Large intestine (tissue), 3 donors: ENCODE measurements around the gene MYOM3. TPM values are rescaled to one million over a fixed set of nuclear protein-coding genes. Genes with fewer than 3 reads are reported as not detected.
"Not testable (repeated sequence)": the region's sequence is repeated elsewhere in the genome, so short reads cannot be mapped to it uniquely, and the experiment has no call there.

ENCODE experiments used
- DNase-seq, 2 donors: peaks; one replicate each; pipeline versions ENCODE4 v3.0.0 to v3.0.0-alpha.2; 2013
- H3K27ac ChIP-seq: one replicate; pipeline ENCODE4 v1.5.1; 2013; ENCODE audit warnings: low read length
- H3K27me3 ChIP-seq: 2 replicates; pipeline ENCODE4 v1.6.1; 2013; ENCODE audit warnings: low read length; ENCODE audit not compliant: control insufficient read depth, insufficient read depth
- H3K36me3 ChIP-seq: 2 replicates; pipeline ENCODE4 v1.6.1; 2013; ENCODE audit warnings: low read length; ENCODE audit not compliant: control insufficient read depth, insufficient read depth
- H3K4me1 ChIP-seq: one replicate; pipeline ENCODE4 v1.6.1; 2013; ENCODE audit warnings: low read length; ENCODE audit not compliant: control insufficient read depth, insufficient read depth
- H3K4me3 ChIP-seq: one replicate; pipeline ENCODE4 v1.5.1; 2013; ENCODE audit warnings: low read length
- H3K9me3 ChIP-seq: one replicate; pipeline ENCODE4 v1.6.1; 2013; ENCODE audit warnings: mild to moderate bottlenecking, low read depth, low read length, moderate library complexity; ENCODE audit not compliant: control insufficient read depth
- WGBS: methylation state at CpG from one replicate; pipeline ENCODE4 v1.1.5; 2013; ENCODE audit warnings: low lambda C conversion rate; ENCODE audit not compliant: insufficient coverage; 5-methylcytosine and 5-hydroxymethylcytosine counted together
- polyA plus RNA-seq: library from polyadenylated mRNA; unstranded; fragments of 120-200 nt; gene quantifications from one replicate; pipeline ENCODE4 v1.2.1, GENCODE V29; 2013

The MYOM3 gene
- polyA plus RNA-seq, 1 donor, result 69.5 TPM

DNA sequence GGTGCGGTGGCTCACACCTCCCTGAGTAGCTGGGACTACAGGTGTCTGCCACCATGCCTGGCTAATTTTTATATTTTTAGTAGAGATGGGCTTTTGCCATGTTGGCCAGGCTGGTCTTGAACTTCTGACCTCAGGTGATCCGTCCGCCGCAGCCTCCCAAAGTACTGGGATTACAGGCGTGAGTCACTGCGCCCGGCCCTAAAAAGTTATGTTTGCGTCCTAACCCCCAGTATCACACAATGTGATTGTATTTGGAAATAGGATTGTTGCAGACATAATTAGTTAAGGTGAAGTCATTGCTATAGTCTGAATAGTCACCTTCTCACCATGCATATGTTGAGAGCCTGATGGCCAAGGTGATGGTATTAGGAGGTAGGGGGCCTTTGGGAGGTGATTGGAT lies 99.1 kb downstream of the MYOM3 start:
- H3K27ac ChIP-seq, H3K36me3 ChIP-seq, DNase-seq, H3K4me3 ChIP-seq, H3K27me3 ChIP-seq, H3K9me3 ChIP-seq: not testable (repeated sequence)
- H3K4me1 ChIP-seq, result peaks cover 63% of the 10 kb centered on the region
- WGBS, result no CpG with 5 or more reads among the region's 8 CpGs

DNA sequence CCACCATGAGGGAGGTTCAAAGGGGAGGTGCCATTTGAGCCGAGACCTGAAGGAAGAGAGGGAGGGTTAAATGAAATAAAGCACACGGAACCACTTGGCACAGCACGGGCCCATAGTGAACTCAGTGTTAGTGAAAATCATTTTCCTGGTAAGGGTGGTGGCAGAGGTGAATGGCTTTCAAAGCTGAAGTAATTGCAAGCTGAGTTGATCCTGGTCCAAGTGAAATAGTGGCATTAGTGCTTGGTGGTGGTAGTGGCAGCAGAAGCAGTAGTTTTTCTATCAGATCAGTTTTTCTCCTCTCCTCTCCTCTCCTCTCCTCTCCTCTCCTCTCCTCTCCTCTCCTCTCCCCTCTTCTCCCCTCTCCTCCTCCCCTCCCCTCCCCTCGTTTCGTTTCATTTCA lies 101.3 kb downstream of the MYOM3 start:
- WGBS, result no CpG with 5 or more reads among the region's 5 CpGs
- Histone ChIP-seq H3K9me3 (no peaks in the 10 kb centered on the region), H3K4me3 (no peak overlapping the region), H3K4me1 (peaks cover 42% of the 10 kb centered on the region), H3K27me3 (no peaks in the 10 kb centered on the region), H3K27ac (no peak overlapping the region), H3K36me3 (no peaks in the 10 kb centered on the region)
- no peak for DNase-seq

DNA sequence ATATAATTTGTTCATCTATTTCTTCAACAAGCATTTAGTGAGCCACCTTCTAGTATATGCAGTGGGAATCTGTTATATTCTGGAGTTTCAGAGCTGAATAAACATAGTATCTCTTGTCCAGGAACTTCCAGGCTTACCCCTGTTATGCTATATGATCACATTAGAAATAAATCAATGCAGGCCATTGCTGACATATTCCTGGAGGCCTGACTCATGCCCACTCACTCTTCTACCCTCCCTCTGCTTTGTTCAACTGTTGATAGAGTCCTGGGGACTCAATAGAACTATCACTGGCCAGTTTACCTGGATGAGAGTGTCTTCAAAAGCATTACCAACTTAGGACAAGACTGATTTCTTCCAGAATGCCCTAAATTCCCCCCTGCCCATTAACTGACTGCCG lies 102.5 kb downstream of the MYOM3 start:
- no peak overlapping the region for H3K4me3 ChIP-seq
- H3K36me3 ChIP-seq, result no peaks in the 10 kb centered on the region
- no peak overlapping the region for H3K27ac ChIP-seq
- H3K9me3 ChIP-seq, result no peaks in the 10 kb centered on the region
- H3K4me1 ChIP-seq, result peaks cover 34% of the 10 kb centered on the region
- WGBS, result 88% methylated on average over 1 of the region's 1 CpG
- DNase-seq, result no peak
- H3K27me3 ChIP-seq, result no peaks in the 10 kb centered on the region

DNA sequence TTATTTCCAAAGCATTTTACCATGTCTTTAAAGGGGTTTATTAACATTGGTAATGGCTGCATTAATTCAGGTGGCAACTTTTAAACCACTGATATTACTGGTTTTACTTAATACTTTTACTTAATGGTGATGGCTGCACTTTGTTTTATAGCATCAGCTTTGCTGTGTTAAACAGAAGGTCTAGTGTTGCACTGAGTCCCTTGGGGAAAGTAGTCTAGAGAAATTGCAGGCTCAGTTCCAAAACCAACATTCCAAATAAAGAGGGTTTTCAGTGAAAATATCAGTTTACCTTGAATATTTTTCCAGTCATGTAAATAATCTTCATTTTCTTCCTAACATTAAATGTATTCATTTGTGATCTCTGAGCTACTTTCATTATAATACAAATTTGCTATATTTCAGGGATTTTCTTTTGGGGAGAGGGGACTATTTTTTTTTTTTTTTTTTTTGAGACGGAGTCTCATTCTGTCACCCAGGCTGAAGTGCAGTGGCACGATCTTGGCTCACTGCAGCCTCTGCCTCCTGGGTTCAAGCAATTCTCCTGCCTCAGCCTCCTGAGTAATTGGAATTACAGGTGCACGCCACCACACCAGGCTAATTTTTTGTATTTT lies 103.3 kb downstream of the MYOM3 start:
- H3K4me1 ChIP-seq, result peaks cover 27% of the 10 kb centered on the region
- H3K36me3 ChIP-seq, H3K4me3 ChIP-seq, H3K27me3 ChIP-seq, H3K27ac ChIP-seq, H3K9me3 ChIP-seq, DNase-seq: not testable (repeated sequence)
- WGBS, result no CpG with 5 or more reads among the region's 3 CpGs

DNA sequence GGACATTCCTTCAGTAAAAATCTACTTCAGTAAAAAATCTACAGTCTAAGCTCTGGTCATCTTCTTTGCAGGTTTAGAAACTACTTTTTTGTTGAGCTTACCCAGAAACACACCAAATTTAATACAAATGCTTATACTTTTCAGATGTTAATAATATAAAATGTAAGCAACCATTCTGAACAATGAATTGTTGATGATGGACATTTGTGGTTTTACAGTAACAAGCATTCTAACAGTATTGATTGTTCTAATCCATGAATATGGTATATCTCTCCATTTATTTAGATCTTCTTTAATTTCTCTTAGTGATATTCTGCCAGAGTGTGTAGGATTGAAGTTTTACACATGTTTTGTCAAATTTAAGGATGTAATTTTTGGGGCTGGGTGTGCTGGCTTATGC lies 104.9 kb downstream of the MYOM3 start:
- Histone ChIP-seq H3K4me1 (peaks cover 37% of the 10 kb centered on the region), H3K36me3 (no peaks in the 10 kb centered on the region)
- DNase-seq, result no peak

More for the DNA sequence above, 104.9 kb downstream of the MYOM3 start:
- Histone ChIP-seq H3K27me3 (no peaks in the 10 kb centered on the region), H3K4me3 (no peak overlapping the region), H3K9me3 (no peaks in the 10 kb centered on the region), H3K27ac (no peak overlapping the region)

Other genes starting within 250 kb of the MYOM3 start
- gene FUCA1, start 243.8 kb downstream of the MYOM3 start, polyA plus RNA-seq, result 68.2 TPM
- 0.06 TPM for gene CNR2, start 198.8 kb downstream of the MYOM3 start, polyA plus RNA-seq
- 165 TPM for gene PNRC2, start 152.3 kb downstream of the MYOM3 start, polyA plus RNA-seq
- 169 TPM for gene SRSF10, start 131.8 kb downstream of the MYOM3 start, polyA plus RNA-seq
- gene IL22RA1, start 31.0 kb upstream of the MYOM3 start, polyA plus RNA-seq, result 100 TPM
- 11.7 TPM for gene IFNLR1, start 75.2 kb upstream of the MYOM3 start, polyA plus RNA-seq
- 0.54 TPM for gene GRHL3, start 207.2 kb upstream of the MYOM3 start, polyA plus RNA-seq